HL-60/S4 (cell line): ENCODE measurements around the gene SFXN1.
"Not testable (repeated sequence)": the region's sequence is repeated elsewhere in the genome, so short reads cannot be mapped to it uniquely, and the experiment has no call there.

ENCODE experiments used
- in situ Hi-C: fragments of 300-500 bp; cut with MboI; formaldehyde crosslinking; loops from 2 replicates; pipeline ENCODE4 v1.14.3; 2022; ENCODE audit warnings: low sequenced_read_pairs

The SFXN1 gene

GRCh38 chr5:175493260-175493659 lies 14.9 kb downstream of the SFXN1 start:
- in situ Hi-C loops, result no loop called here

GRCh38 chr5:175493726-175494125 lies 15.4 kb downstream of the SFXN1 start:
- in situ Hi-C loops, result no loop called here

DNA sequence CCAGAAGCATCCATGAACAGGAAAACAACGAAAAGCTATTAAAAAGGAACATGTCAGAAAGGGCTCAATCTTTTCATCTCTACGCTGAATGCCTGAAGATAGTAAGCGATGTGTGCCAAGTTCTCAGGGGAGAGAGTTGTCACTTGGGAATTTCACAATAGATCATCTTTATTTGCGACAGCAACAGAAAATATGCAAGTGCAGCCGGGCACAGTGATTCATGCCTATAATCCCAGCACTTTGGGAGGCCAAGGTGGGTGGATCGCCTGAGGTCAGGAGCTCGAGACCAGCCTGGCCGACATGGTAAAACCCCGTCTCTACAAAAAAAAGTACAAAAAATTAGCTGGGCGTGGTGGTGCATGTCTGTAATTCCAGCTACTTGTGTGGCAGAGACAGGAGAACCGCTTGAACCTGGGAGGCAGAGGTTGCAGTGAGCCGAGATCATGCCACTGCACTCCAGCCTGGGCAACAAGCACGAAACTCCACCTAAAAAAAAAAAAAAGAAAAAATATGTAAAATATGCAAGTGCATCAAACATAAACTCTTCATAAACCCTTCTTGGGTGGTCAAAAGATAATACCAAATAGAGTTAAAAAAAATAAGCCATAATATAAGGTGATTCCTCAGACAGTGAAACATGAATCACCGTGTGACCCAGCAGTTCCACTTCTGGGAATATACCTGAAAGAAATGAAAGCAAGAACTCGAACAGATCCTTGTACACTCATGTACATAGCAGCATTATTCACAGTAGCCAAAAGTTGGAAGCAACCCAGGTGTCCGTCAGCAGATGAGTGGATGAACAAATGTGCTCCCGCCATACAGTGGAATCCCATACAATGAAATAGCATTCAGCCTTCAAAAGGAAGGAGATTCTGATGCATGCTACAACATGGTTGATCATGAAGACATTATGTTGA lies 16.2 kb downstream of the SFXN1 start:
- in situ Hi-C loops, result no loop called here

- in situ Hi-C loops, result no loop called here
These were observed 23.4 kb downstream of the SFXN1 start for GRCh38 chr5:175501759-175502158.

- in situ Hi-C loops, result not testable (repeated sequence)
These were observed 29.3 kb downstream of the SFXN1 start for GRCh38 chr5:175507671-175508070.

DNA sequence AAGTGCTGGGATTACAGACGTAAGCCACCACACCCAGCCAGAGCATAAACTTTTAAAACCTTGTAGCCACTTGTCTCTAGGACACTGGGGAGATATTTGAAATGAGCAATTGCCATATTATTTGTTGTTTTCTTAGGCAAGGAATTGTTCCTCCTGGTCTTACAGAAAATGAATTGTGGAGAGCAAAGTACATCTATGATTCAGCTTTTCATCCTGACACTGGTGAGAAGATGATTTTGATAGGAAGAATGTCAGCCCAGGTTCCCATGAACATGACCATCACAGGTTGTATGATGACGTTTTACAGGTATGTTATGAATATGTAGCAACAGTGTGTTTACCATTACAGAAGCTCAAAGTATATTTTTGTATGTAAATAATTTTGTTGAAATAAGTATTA lies 30.5 kb downstream of the SFXN1 start:
- in situ Hi-C loops, result no loop called here

- in situ Hi-C loops, result no loop called here
These were observed 34.9 kb downstream of the SFXN1 start for GRCh38 chr5:175513297-175513696.

DNA sequence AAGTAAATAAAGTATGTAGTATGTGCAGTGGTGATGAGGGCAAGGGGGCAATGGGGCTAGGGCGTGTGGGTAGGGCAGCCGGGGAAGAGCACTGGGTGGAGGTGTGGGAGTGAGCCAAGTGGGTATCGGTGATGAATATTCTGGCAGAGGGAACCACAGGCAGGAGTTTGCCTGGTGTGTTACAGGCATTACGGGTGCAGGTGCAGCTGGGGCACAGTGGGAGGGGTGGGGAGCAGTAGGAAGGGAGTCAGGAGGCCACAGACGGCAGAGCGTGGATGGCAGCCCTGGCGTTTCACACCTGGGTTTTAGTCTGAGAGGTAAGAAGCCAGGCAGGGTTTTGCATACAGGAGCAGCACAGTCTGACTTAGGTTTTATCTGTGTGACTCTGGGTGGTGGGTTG lies 35.4 kb downstream of the SFXN1 start:
- in situ Hi-C loops, result no loop called here

DNA sequence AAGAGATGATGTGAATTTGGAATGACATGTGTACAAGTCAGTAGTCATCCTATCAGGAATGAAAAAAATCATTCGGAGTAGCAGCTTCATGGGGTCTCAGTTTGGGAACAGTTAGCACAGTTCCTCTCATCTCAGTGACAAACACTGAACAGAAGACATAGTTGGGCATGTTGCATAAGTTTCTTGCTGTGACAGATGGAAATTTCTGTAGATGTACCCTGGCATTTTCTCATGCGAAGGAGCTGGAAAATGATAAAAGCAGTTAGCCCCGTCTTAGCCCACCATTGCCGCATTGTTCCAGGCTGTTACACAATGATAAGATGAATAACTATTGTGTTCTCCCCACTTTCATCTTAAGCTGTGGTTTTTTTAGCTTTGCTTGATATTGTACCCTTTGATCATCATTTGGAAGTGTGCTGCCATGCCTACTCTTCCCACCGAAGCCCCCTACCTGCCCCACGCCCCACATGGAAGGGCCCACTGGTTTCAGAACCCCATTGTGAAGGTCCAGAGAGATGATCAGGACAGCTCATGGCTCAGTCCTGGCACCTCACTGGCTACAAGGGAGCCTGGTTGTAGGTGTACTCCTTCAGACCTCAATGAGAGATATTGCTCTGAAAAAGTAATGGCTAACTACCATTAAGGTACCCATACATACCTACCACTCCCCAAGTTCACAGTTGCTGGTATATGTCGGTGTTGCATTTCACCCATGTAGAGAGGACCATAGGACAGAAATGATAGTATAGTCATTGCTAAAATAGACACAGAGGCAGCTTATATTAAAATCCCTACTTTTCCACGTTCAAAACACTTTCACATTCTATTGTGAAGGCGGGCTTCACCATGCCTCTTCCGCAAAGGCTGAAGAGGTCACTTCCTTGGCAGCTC lies 38.8 kb downstream of the SFXN1 start:
- in situ Hi-C loops, result no loop called here

DNA sequence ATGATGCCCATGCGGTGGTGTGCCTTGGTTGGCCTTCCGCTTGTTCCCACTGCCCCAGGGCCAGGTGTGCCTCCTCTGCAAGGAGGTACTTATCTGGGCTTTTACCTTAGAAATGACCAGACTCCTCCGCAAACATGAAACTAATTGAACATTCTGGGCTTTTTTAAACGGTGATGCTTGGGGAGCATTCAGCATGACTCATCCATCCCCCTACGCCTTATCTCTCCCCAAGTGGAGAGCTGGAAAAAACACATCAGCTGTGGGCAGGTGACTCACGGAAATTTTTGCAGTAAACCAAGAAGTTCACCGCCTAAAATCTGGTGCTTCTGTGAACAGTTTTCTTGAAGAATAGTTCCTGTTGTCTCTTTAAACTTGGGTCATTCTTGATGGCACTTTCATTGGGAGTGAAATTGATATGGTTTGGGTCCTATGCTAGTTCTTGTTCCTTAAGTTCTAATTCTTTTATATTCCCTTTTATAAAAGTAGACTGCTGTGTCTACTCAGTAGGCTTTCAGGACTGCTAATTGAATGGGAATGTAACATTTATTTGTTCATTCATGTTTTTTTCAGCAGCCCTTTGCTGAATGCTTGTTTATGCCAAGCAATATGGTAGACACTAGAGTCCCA lies 39.6 kb downstream of the SFXN1 start:
- in situ Hi-C loops, result no loop called here

DNA sequence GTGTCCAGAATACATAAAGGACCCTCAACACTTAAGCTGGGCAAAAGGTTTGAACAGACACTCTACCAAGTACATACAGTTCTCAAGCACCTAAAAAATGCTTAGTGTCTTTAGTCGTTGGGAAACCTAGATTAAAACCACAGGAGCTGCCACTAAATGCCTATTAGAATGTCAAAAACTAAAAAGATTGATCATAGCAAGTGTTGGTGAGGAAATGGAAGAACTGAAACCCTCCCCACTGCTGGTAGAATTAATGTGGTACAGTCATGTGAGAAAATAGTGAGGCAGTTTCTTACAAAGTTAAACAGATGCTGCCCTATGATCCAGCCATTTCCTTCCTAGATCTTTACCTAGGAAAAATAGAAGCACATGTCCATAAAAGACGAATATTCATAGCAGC lies 40.6 kb downstream of the SFXN1 start:
- in situ Hi-C loops, result no loop called here

GRCh38 chr5:175520321-175520720 lies 42.0 kb downstream of the SFXN1 start:
- in situ Hi-C loops, result no loop called here

DNA sequence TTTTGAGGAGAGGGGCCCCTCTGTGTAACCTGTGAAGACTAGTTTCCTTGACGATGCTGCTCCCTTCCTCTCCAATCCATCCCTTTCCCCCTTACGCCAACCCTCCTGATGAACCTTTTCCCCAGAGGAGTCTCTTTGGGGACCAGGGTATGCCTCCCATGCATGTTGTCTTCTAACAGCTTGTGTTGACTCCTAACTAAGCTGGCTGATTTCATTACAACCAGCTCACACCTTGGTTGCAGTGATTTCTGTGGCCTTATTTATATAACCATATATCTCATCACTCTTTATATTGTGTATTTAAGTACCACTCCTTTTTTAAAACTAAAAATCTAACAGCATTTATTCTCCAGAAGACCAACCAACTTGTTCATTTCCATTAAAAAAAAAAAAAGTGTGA lies 42.5 kb downstream of the SFXN1 start:
- in situ Hi-C loops, result no loop called here

- in situ Hi-C loops, result no loop called here
These were observed 43.0 kb downstream of the SFXN1 start for GRCh38 chr5:175521313-175521833.

DNA sequence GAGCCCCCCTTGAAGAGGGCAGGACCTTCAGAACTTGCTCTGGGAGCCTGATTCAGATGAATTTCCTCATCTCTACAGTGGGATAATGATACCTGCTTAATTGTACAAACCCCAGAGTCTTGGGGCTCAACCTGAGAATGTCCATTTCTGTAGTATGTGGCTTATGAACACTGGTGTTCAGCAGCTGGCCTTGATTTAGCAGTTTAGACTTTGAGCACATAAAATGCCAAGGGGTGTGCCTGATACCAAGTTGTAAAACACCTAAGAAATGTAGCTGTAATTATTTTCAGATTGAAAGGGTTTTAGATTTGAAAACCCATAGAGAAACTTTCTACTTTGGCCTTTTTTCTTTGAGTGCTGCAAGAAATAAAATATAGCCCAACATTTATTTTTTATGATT lies 44.9 kb downstream of the SFXN1 start:
- in situ Hi-C loops, result no loop called here

GRCh38 chr5:175524211-175524610 lies 45.9 kb downstream of the SFXN1 start:
- in situ Hi-C loops, result no loop called here

GRCh38 chr5:175526691-175527090 lies 48.3 kb downstream of the SFXN1 start:
- in situ Hi-C loops, result no loop called here

DNA sequence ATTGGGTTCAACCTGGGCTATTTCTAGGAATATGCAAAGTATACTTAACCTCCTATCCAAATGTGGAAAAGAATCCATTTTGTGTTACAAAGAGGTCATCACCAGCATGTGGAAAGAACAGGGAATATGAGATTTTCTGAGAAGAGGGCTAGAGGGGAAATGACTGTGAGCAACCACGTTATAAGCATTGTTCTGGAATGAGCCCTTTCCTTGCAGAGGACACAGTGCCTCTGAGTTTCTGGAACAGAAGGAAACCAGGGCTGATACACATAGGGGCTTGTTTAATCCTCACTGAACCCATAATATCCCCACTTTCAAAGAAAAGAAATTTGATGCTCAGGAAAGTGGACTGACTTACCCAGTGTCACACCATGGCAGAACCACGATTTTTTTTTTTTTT lies 53.0 kb downstream of the SFXN1 start:
- in situ Hi-C loops, result loop anchor here (5.0 kb wide), 1 partner anchor 186 kb away; no protein-coding TSS in a partner anchor

- in situ Hi-C loops, result loop anchor here (5.0 kb wide), 1 partner anchor 183 kb away; no protein-coding TSS in a partner anchor
These were observed 55.9 kb downstream of the SFXN1 start for GRCh38 chr5:175534070-175534932.

GRCh38 chr5:175535331-175535730 lies 57.0 kb downstream of the SFXN1 start:
- in situ Hi-C loops, result loop anchor here (5.0 kb wide), 1 partner anchor 162 kb away; no protein-coding TSS in a partner anchor
